Activated CD4-positive, alpha-beta T cell treated with anti-CD3 and anti-CD28 coated beads, Interleukin-2, Interleukin-4, amounts not matched to agents 100 ng/mL and 50 ng/mL, durations not matched to agents 16 hours and 8 hours (primary cell): Measurements from ENCODE around the gene JAG1.

Experiments used
- DNase-seq: peaks from one replicate; pipeline ENCODE4 v3.0.0-alpha.2; 2020; ENCODE audit warnings: low spot score

Gene JAG1

DNA sequence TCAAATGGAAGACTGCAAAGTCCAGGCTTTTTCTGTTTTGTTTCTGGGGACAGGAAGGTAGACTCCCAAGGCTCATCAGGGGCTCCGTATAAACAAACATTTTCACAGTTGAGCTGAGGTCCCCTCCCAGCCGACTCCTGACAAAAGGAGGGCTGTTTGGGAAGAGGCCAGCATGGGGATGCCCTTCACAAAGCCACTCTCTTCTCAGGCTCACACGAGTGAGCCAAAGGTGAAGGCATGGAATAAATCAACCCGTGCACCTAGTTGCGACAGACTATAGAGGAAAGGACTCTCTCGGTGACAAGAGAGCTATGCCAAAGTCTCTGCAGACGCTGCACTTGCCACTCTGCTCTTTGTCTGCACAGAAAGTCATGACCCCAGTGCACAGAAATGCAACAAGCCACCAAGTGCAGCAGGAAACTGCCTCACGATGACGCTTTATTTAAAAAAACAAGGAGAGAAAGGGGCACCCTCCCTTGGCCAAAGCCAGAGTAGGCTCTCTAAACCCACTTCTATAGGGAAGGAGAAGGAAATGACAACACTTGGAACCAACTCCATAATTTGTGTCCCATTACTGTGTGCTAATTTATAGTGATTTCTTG, 21.0 kb downstream of the JAG1 start:
- DNase-seq = no peak

DNA sequence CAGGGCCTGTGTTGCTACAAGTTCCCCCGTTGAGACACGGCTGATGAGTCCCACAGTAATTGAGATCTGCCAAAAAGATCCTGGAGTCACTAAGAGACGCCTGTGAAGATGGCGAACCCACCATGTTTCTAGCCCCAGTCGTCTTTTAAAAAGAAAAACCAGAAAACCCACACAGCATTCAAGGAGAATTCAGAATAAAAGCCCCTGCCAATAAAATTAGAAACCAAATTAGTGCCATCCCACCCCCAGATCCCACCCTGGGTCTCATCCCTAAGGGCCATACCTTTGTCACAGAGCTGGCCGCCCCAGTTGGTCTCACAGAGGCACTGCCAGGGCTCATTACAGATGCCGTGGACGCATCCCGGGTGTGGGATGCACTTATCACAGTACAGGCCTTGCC, 21.6 kb downstream of the JAG1 start:
- no peak for DNase-seq

- DNase-seq = no peak
Measured at GRCh38 chr20:10651227-10651990, 22.4 kb downstream of the JAG1 start.

- DNase-seq = no peak
Measured at GRCh38 chr20:10649797-10650160, 24.0 kb downstream of the JAG1 start.

- DNase-seq = no peak
Measured at GRCh38 chr20:10649080-10649796, 24.6 kb downstream of the JAG1 start.

- DNase-seq = no peak
Measured at GRCh38 chr20:10648651-10649050, 25.1 kb downstream of the JAG1 start.

DNA sequence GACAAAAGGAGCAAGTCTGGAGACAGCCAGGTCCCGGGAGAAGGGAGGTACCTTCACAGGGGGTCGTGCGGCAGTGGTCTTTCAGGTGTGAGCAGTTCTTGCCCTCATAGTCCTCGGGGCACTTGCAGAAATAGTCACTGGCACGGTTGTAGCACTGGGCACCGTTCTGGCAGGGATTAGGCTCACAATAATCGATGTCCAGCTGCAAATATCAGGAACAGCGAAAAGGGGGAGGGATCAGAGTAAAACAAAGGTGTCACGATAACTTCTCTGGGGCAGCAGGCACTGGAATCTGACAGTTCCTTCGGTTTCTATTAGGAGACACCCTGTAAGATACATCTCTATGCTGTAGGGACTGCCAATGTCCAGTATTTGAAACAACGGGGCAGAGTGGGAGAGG, 25.9 kb downstream of the JAG1 start:
- DNase-seq = no peak

GRCh38 chr20:10647471-10647870, 26.3 kb downstream of the JAG1 start:
- DNase-seq = no peak

DNA sequence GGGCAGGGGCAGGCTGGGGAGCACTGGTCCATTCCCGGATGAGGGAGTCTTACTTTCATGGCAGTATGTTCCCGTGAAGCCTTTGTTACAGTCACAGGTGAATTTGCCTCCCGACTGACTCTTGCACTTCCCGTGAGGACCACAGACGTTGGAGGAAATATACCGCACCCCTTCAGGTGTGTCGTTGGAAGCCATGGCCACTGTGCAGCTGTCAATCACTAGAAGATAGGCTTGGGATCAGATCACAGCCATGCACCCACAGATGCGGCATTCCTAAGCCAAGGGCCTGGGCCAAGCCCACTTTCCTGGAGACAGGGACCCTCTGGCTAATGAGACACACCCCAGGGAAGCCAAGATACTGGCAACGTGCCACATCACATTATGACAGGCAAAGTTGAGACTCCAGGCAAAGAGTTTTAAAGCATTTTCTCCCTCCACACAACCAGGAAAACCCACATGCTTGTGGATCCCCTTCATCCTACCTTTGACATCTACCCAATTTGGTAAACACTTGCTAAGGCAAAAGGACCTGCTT, 26.8 kb downstream of the JAG1 start:
- no peak for DNase-seq

DNA sequence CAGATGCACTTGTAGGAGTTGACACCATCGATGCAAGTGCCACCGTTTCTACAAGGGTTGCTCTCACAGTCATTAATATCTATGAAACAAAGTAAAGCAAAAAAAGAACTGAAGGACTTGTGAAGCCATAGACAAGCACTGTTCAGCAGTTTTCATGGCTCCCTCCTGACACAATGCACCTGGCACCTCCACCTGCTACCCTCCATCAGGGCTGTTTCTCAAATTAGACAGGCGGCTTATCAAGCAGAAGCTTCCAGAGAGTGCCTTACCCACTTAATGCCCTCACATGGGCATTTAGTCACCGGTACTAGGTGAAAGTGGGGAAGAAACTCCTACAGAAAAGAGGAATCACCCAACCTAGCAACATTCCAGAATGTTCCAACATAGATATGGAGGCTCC, 27.8 kb downstream of the JAG1 start:
- DNase-seq = no peak

GRCh38 chr20:10645205-10645570, 28.6 kb downstream of the JAG1 start:
- DNase-seq = no peak

GRCh38 chr20:10644458-10645204, 29.2 kb downstream of the JAG1 start:
- DNase-seq = peak; percentile 2

- no peak for DNase-seq
Measured at GRCh38 chr20:10643560-10643873, 30.3 kb downstream of the JAG1 start.

- no peak for DNase-seq
Measured at GRCh38 chr20:10642856-10643559, 30.8 kb downstream of the JAG1 start.

- no peak for DNase-seq
Measured at GRCh38 chr20:10641893-10642292, 31.9 kb downstream of the JAG1 start.

GRCh38 chr20:10641467-10641866, 32.3 kb downstream of the JAG1 start:
- DNase-seq = no peak

GRCh38 chr20:10640897-10641296, 32.9 kb downstream of the JAG1 start:
- no peak for DNase-seq

- DNase-seq = no peak
Measured at GRCh38 chr20:10639737-10640556, 33.9 kb downstream of the JAG1 start.

- no peak for DNase-seq
Measured at GRCh38 chr20:10639077-10639736, 34.6 kb downstream of the JAG1 start.

GRCh38 chr20:10637563-10637962, 36.2 kb downstream of the JAG1 start:
- DNase-seq = no peak
